Astrocyte (in vitro differentiated cells and primary cell): ENCODE data around the gene PBX3.

Experiments
- EZH2 ChIP-seq: IDR thresholded peaks from 2 replicates; pipeline ENCODE4 v1.6.1; 2012; ENCODE audit warnings: mild to moderate bottlenecking, low read length, inconsistent platforms; ENCODE audit not compliant: insufficient read depth
- TF ChIP-seq, protein P1 (sequence below): IDR thresholded peaks from 2 replicates; pipeline ENCODE4 v1.5.1; 2011; ENCODE audit warnings: low read depth, mild to moderate bottlenecking, inconsistent platforms, low read length, moderate library complexity; ENCODE audit not compliant: insufficient read depth

DNA sequence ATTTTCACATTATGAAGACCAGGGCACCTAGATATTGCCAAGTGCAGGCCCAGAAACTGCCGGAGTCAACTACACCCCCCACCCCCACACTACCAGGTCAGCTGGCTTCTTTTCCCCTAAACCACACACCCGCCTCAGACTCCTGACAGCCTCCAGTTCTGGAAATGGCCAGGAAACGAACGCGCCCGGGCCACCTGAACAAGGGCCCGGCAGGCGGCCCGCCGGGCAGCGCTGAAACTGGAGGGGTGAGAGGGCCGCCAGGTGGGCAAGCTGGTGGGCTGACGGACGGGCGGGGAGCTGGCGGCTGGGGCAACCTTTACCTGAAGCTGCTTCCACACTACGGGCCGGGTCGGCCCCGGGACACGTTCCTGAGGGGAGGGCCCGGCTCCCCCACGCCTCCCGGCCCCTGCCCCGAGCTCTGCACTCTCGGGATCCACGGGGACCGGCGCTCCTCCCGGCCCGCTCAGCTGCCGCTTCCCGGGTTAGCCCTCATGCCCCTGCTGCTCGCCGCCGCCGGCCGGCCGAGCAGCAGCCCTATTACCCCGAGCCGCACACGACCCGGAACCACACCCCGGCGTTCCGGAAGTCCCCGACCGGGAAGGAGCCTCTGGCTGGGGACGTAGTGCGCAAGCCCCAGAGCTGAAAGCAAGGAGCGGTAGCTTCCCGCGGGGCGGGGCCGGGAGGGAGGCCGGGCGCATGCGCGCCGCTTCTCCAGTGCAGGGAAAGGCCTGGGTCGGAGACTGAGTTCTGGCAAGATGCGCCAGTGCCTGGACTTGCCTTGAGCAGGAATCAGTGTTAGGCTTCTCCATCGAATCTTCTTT lies 40.3 kb upstream of the PBX3 start, which contains the start of gene MAPKAP1:
- TF ChIP-seq, protein P1, sequence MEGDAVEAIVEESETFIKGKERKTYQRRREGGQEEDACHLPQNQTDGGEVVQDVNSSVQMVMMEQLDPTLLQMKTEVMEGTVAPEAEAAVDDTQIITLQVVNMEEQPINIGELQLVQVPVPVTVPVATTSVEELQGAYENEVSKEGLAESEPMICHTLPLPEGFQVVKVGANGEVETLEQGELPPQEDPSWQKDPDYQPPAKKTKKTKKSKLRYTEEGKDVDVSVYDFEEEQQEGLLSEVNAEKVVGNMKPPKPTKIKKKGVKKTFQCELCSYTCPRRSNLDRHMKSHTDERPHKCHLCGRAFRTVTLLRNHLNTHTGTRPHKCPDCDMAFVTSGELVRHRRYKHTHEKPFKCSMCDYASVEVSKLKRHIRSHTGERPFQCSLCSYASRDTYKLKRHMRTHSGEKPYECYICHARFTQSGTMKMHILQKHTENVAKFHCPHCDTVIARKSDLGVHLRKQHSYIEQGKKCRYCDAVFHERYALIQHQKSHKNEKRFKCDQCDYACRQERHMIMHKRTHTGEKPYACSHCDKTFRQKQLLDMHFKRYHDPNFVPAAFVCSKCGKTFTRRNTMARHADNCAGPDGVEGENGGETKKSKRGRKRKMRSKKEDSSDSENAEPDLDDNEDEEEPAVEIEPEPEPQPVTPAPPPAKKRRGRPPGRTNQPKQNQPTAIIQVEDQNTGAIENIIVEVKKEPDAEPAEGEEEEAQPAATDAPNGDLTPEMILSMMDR: no peak
- no peak for TF ChIP-seq EZH2
